HCT116 (cell line): ENCODE data around the gene MDH1. TPM values are rescaled to one million over a fixed set of nuclear protein-coding genes. Genes with fewer than 3 reads are reported as not detected.

Source experiments
- ATAC-seq: fragments of 200-7000 bp; cut with Tn5 transposase; 2 replicates; pipeline ENCODE4 v1.9.1; 2020; ENCODE audit warnings: mild to moderate bottlenecking, moderate library complexity
- BruUV-seq: library from RNA; stranded (reverse); fragments of 400-500 nt; replicated peaks from 2 replicates; lab custom pipeline; 2021; lab: Mats Ljungman, UMichigan
- CTCF ChIA-PET: fragments of 300-600 bp; sonication (Branson Sonifier 250); formaldehyde crosslinking; loops from one replicate; lab custom pipeline; 2021; ENCODE audit warnings: antibody characterized with exemption; lab: Charles Lee
- POLR2A ChIA-PET: fragments of 300-600, 350-600 bp; sonication (Branson Sonifier 250); formaldehyde crosslinking; loops from one replicate; lab custom pipeline; 2021; ENCODE audit warnings: antibody characterized with exemption; lab: Charles Lee
- RAD21 ChIA-PET, 2 experiments: fragments of 300-600 bp; sonication (Branson Sonifier 250); formaldehyde crosslinking; loops; one replicate each; lab custom pipeline; 2023; ENCODE audit warnings: low total read pairs in 2 of 2; ENCODE audit not compliant: uncharacterized antibody in 2 of 2, unreplicated experiment in 2 of 2, low non-redundant PET in 1 of 2; lab: Charles Lee
- DNase-seq: peaks from one replicate; pipeline ENCODE4 v3.0.0-alpha.2; 2010; ENCODE audit warnings: low read depth, low spot score
- H2AFZ ChIP-seq: fragments of 200-600 bp; shearing (Covaris generic), sonication (generic); 2 replicates; pipeline ENCODE4 v1.6.1; 2017; ENCODE audit warnings: low read depth, mixed run types, mixed read lengths, antibody characterized with exemption, low read length; ENCODE audit not compliant: poor library complexity, severe bottlenecking
- H3K27ac ChIP-seq: 2 replicates; pipeline ENCODE4 v1.5.1; 2012; ENCODE audit warnings: low read depth, low read length
- H3K27me3 ChIP-seq: fragments of 200-600 bp; sonication (generic); 2 replicates; pipeline ENCODE4 v1.6.1; 2016; ENCODE audit warnings: mixed run types, low read length, mixed read lengths; ENCODE audit not compliant: insufficient read depth
- H3K36me3 ChIP-seq, 2 experiments: fragments of 200-500 bp in 1 of 2; fragments of 200-600 bp in 1 of 2; sonication (Bioruptor generic) in 1 of 2; sonication (generic) in 1 of 2; 2 replicates each; pipeline versions ENCODE4 v1.5.1 to v1.6.1; 2014 to 2016; ENCODE audit warnings: low read length in 2 of 2, inconsistent platforms in 1 of 2, mixed read lengths in 1 of 2, mixed run types in 1 of 2; ENCODE audit not compliant: insufficient read depth in 2 of 2, control insufficient read depth in 1 of 2
- H3K4me1 ChIP-seq, 2 experiments: fragments of 200-600 bp in 1 of 2; sonication (generic) in 1 of 2; 2 replicates each; pipeline versions ENCODE4 v1.5.1 to v1.6.1; 2012 to 2017; ENCODE audit warnings: low read length in 2 of 2, inconsistent platforms in 1 of 2, mild to moderate bottlenecking in 1 of 2, mixed read lengths in 1 of 2, mixed run types in 1 of 2, moderate library complexity in 1 of 2; ENCODE audit not compliant: insufficient read depth in 2 of 2, control insufficient read depth in 1 of 2
- H3K4me2 ChIP-seq: fragments of 200-600 bp; sonication (generic); 2 replicates; pipeline ENCODE4 v1.6.1; 2017; ENCODE audit warnings: mixed run types, low read length, mixed read lengths
- H3K4me3 ChIP-seq, 2 experiments: fragments of 200-600 bp in 1 of 2; sonication (generic) in 1 of 2; replicated peaks in 1 of 2; 2 replicates each; pipeline ENCODE4 v1.5.1; 2011 to 2016; ENCODE audit warnings: low read length in 2 of 2, control low read depth in 1 of 2, low read depth in 1 of 2, mild to moderate bottlenecking in 1 of 2, mixed read lengths in 1 of 2, mixed run types in 1 of 2
- H3K79me2 ChIP-seq: fragments of 200-600 bp; sonication (generic); 2 replicates; pipeline ENCODE4 v1.6.1; 2017; ENCODE audit warnings: mild to moderate bottlenecking, mixed run types, low read length, moderate library complexity, mixed read lengths; ENCODE audit not compliant: insufficient read depth
- H3K9ac ChIP-seq: fragments of 200-600 bp; sonication (generic); 2 replicates; pipeline ENCODE4 v1.6.1; 2016; ENCODE audit warnings: low read length, mixed read lengths
- H3K9me2 ChIP-seq: fragments of 200-600 bp; sonication (generic), shearing (Covaris generic); 2 replicates; pipeline ENCODE4 v1.6.1; 2017; ENCODE audit warnings: mixed run types, mild to moderate bottlenecking, moderate library complexity; ENCODE audit not compliant: insufficient read depth
- H3K9me3 ChIP-seq, 2 experiments: fragments of 200-500 bp in 1 of 2; fragments of 200-600 bp in 1 of 2; sonication (Bioruptor generic) in 1 of 2; sonication (generic) in 1 of 2; 2 replicates each; pipeline ENCODE4 v1.6.1; 2014 to 2017; ENCODE audit warnings: low read length in 2 of 2, mixed read lengths in 2 of 2, inconsistent platforms in 1 of 2, low read depth in 1 of 2, mild to moderate bottlenecking in 1 of 2, mixed run types in 1 of 2, moderate library complexity in 1 of 2; ENCODE audit not compliant: control insufficient read depth in 1 of 2, insufficient read depth in 1 of 2
- H4K20me1 ChIP-seq: fragments of 200-600 bp; sonication (generic), shearing (Covaris generic); 2 replicates; pipeline ENCODE4 v1.6.1; 2017; ENCODE audit warnings: mixed run types, mild to moderate bottlenecking, moderate library complexity; ENCODE audit not compliant: insufficient read depth
- CEBPB ChIP-seq: IDR thresholded peaks from 2 replicates; pipeline ENCODE4 v1.6.1; 2012; ENCODE audit warnings: low read depth
- CTCF ChIP-seq, 3 experiments: fragments of 200-600 bp in 1 of 3; sonication (generic) in 1 of 3; IDR thresholded peaks in 2 of 3; conservative IDR thresholded peaks in 1 of 3; 2 replicates each; pipeline ENCODE4 v1.5.1; 2012 to 2017; ENCODE audit warnings: low read depth in 2 of 3, low read length in 2 of 3, antibody characterized with exemption in 1 of 3, borderline replicate concordance in 1 of 3, control low read depth in 1 of 3, mild to moderate bottlenecking in 1 of 3, mixed read lengths in 1 of 3, mixed run types in 1 of 3, moderate library complexity in 1 of 3; ENCODE audit not compliant: insufficient read depth in 1 of 3
- ELF1 ChIP-seq: IDR thresholded peaks from 2 replicates; pipeline ENCODE4 v1.6.1; 2012; ENCODE audit warnings: low read depth, borderline replicate concordance
- EZH2 ChIP-seq: fragments of 200-600 bp; sonication (generic); IDR thresholded peaks from 2 replicates; pipeline ENCODE4 v1.6.1; 2017; ENCODE audit warnings: antibody characterized with exemption, mixed run types
- EZH2phosphoT487 ChIP-seq: fragments of 200-600 bp; IDR thresholded peaks from 2 replicates; pipeline ENCODE4 v1.6.1; 2018; ENCODE audit warnings: antibody characterized with exemption, borderline replicate concordance
- FOSL1 ChIP-seq: IDR thresholded peaks from 2 replicates; pipeline ENCODE4 v1.6.1; 2012; ENCODE audit warnings: low read depth
- JUND ChIP-seq: IDR thresholded peaks from 2 replicates; pipeline ENCODE4 v1.6.1; 2012
- MAX ChIP-seq: IDR thresholded peaks from 2 replicates; pipeline ENCODE4 v1.6.1; 2012
- POLR2A ChIP-seq: IDR thresholded peaks from 2 replicates; pipeline ENCODE4 v1.7.0; 2011; ENCODE audit warnings: borderline replicate concordance; ENCODE audit not compliant: insufficient read depth, insufficient read length; ENCODE audit errors: extremely low read depth
- POLR2AphosphoS5 ChIP-seq: IDR thresholded peaks from 2 replicates; pipeline ENCODE4 v1.6.1; 2011; ENCODE audit warnings: mild to moderate bottlenecking, low read depth, low read length, moderate library complexity
- RAD21 ChIP-seq: IDR thresholded peaks from 2 replicates; pipeline ENCODE4 v1.6.1; 2012; ENCODE audit warnings: low read depth, mild to moderate bottlenecking
- SRF ChIP-seq: IDR thresholded peaks from 2 replicates; pipeline ENCODE4 v1.6.1; 2012; ENCODE audit warnings: low read depth
- TCF7L2 ChIP-seq: IDR thresholded peaks from 2 replicates; pipeline ENCODE4 v1.7.0; 2011; ENCODE audit warnings: borderline replicate concordance, inconsistent platforms; ENCODE audit not compliant: insufficient read depth, insufficient read length; ENCODE audit errors: extremely low read depth
- ZFX ChIP-seq: fragments of 450-650 bp; IDR thresholded peaks from 2 replicates; pipeline ENCODE4 v1.6.1; 2017
- ZNF274 ChIP-seq: fragments of 200-500 bp; sonication (Bioruptor generic); IDR thresholded peaks from 2 replicates; pipeline ENCODE4 v1.6.1; 2014; ENCODE audit warnings: mild to moderate bottlenecking, low read depth, low read length, inconsistent platforms
- intact Hi-C: fragments of 100-400 bp; cut with micrococcal nuclease; formaldehyde crosslinking; loops from 2 replicates; pipeline ENCODE4 v1.10.0; 2022
- total RNA-seq: library from RNA; stranded (reverse); gene quantifications from one replicate; pipeline ENCODE4 v1.2.1, GENCODE V29; 2021; ENCODE audit not compliant: unreplicated experiment
- TF ChIP-seq, protein P1 (sequence below): IDR thresholded peaks from 2 replicates; pipeline ENCODE4 v1.6.1; 2012; ENCODE audit warnings: low read depth

MDH1 gene
- total RNA-seq, 1 experiment from 2014 or later: 192 TPM

DNA sequence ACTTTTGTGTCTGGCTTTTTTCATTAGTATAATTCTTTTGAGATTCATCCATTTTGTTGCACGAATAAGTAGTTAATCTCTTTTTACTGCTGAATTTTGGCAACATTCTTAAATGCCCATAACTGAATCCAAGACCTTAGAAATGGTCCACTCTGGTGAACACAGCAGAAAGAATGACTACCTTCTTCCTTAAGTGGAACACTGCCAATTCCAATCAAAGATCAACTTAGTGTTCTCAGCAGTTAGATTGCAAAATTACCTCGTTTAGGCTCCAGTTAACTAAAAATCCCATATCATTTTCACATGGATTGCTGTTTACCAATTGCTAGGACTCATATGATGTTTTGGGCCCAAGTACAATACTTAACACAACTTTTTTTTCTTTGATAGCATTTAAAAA is 59.9 kb downstream of the MDH1 start (continued):
- TF ChIP-seq ELF1 (no peak), ZFX (no peak), RAD21 (no peak), EZH2phosphoT487 (no peak), FOSL1 (no peak), CTCF (IDR thresholded peaks at IDR 0.05 in 2 of 3, conservative IDR thresholded peaks at IDR 0.05 in 1 of 3; ENCODE audit: borderline replicate concordance in 1 of 3, insufficient read depth in 1 of 3, low read depth in 2 of 3, low read length in 2 of 3) (no peak), SRF (no peak)

DNA sequence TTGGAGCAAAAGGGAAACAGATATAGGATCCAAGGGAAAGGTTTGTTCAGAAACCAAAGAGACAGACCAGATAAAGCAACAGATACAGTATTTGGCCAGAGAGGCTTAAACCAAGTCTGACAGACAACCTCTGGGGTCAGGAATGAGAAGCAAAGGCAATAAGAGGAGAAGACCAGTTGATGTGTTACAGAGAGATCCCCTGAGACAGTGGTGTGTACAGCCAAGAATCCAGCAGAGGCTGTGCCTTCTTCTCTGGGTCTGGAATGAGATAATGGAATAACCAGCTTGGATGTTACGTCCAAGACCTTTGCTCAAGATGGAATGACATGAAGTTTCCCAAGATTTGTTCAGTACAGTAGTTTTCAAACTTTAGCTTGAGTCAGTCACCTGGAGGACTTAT is 61.1 kb downstream of the MDH1 start:
- no peaks in the 10 kb centered on the region for H3K27me3 ChIP-seq
- H3K79me2 ChIP-seq: no peaks in the 10 kb centered on the region
- no peak overlapping the region for H2AFZ ChIP-seq
- ChIA-PET RAD21 (no interaction called here), POLR2A (no interaction called here), CTCF (no interaction called here)
- no TSS peak for BruUV-seq
- intact Hi-C loops: no loop called here
- H3K27ac ChIP-seq: no peak overlapping the region
- H3K9me2 ChIP-seq: peaks cover 4% of the 10 kb centered on the region; the same call in 1 of the 2 replicates
- H3K36me3 ChIP-seq: no peaks in the 10 kb centered on the region
- DNase-seq: no peak
- H4K20me1 ChIP-seq: no peaks in the 10 kb centered on the region
- no peaks in the 10 kb centered on the region for H3K4me1 ChIP-seq
- H3K9ac ChIP-seq: no peak overlapping the region
- H3K4me2 ChIP-seq: no peak overlapping the region
- TF ChIP-seq ZFX (no peak), CEBPB (no peak), MAX (no peak), TCF7L2 (no peak), POLR2A (no peak), FOSL1 (no peak), ZNF274 (no peak), POLR2AphosphoS5 (no peak), ELF1 (no peak), JUND (no peak), EZH2 (no peak)
- TF ChIP-seq, protein P1, sequence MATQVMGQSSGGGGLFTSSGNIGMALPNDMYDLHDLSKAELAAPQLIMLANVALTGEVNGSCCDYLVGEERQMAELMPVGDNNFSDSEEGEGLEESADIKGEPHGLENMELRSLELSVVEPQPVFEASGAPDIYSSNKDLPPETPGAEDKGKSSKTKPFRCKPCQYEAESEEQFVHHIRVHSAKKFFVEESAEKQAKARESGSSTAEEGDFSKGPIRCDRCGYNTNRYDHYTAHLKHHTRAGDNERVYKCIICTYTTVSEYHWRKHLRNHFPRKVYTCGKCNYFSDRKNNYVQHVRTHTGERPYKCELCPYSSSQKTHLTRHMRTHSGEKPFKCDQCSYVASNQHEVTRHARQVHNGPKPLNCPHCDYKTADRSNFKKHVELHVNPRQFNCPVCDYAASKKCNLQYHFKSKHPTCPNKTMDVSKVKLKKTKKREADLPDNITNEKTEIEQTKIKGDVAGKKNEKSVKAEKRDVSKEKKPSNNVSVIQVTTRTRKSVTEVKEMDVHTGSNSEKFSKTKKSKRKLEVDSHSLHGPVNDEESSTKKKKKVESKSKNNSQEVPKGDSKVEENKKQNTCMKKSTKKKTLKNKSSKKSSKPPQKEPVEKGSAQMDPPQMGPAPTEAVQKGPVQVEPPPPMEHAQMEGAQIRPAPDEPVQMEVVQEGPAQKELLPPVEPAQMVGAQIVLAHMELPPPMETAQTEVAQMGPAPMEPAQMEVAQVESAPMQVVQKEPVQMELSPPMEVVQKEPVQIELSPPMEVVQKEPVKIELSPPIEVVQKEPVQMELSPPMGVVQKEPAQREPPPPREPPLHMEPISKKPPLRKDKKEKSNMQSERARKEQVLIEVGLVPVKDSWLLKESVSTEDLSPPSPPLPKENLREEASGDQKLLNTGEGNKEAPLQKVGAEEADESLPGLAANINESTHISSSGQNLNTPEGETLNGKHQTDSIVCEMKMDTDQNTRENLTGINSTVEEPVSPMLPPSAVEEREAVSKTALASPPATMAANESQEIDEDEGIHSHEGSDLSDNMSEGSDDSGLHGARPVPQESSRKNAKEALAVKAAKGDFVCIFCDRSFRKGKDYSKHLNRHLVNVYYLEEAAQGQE: no peak
- no peak overlapping the region for H3K4me3 ChIP-seq
- ATAC-seq: no peak
- no peaks in the 10 kb centered on the region for H3K9me3 ChIP-seq
